Effector memory CD4-positive, alpha-beta T cell (primary cell): ENCODE measurements around the gene YIPF7.

Source experiments
- DNase-seq, 3 donors: peaks; one replicate each; pipeline ENCODE4 v3.0.0-alpha.2; 2020
- H3K27ac ChIP-seq: 2 replicates; pipeline ENCODE4 v1.7.0; 2013; ENCODE audit warnings: mild to moderate bottlenecking, low read length, moderate library complexity; ENCODE audit not compliant: insufficient read depth, poor library complexity, severe bottlenecking
- H3K27me3 ChIP-seq: replicated peaks from 2 replicates; pipeline ENCODE4 v1.7.0; 2013; ENCODE audit warnings: mild to moderate bottlenecking, low read length; ENCODE audit not compliant: insufficient read depth, control insufficient read depth, poor library complexity, severe bottlenecking
- H3K36me3 ChIP-seq: 2 replicates; pipeline ENCODE4 v1.7.0; 2013; ENCODE audit warnings: mild to moderate bottlenecking, low read length, moderate library complexity; ENCODE audit not compliant: control insufficient read depth, insufficient read depth
- H3K4me1 ChIP-seq: 2 replicates; pipeline ENCODE4 v1.7.0; 2013; ENCODE audit warnings: low read length, mild to moderate bottlenecking; ENCODE audit not compliant: control insufficient read depth, insufficient read depth, poor library complexity, severe bottlenecking
- H3K4me3 ChIP-seq: 2 replicates; pipeline ENCODE4 v1.7.0; 2013; ENCODE audit warnings: low read length, low read depth, mild to moderate bottlenecking; ENCODE audit not compliant: insufficient read depth, poor library complexity, severe bottlenecking
- H3K9me3 ChIP-seq: 2 replicates; pipeline ENCODE4 v1.7.0; 2013; ENCODE audit warnings: mild to moderate bottlenecking, low read length, moderate library complexity; ENCODE audit not compliant: control insufficient read depth
- total RNA-seq, 3 donors: gene quantifications; one replicate each; lab custom pipeline; 2026; lab: John Stamatoyannopoulos, UW

Gene YIPF7
- total RNA-seq = 0 to 0.35 (median 0.19) reads per million in 3 donors

DNA sequence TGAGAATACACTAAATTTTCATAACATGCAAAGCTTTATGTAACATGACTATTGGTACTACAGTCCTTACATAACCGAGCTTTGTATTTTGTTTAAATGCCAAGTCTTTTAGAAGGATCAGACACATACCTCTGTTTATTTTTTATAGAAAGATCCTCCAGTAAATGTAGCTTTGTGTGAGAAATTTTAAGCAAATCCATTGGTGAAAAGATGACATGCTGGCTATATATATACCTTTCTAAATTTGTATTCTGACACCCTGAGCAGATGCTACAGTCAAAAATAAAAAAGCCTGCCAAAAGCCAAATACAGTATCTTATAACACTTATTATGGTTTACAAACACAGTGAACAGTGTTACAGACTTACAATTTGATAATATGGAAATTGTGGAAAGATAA is at the start of gene YIPF7:
YIPF7 (minus strand) TSS at position 201 of the 400 bp plus-strand sequence. CDS start 1,525 bp downstream, outside the sequence.
- Histone ChIP-seq H3K4me1 (no peaks in the 10 kb centered on the region), H3K4me3 (no peak within 1 kb of the TSS)
- no peak for DNase-seq

DNA sequence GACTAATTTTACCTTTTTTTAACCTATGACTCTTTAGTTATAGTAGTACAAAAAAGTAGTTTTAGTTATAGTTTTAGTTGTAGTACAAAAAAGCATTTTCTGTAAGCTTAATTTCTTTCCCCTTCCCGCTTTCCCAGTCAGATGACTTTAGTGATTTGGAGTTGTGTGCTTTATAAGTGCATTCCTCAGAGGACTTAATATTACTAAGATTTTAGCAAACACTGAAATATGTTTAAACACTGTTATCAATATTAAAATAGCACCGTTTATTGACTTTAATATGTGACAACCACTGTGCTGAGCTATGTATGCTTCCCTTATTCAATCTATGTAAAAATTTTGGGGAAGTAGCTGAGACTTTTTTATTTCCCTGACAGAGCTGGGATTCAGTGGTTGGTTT is 49.6 kb upstream of the YIPF7 start:
- H3K4me1 ChIP-seq = no peaks in the 10 kb centered on the region
- H3K27ac ChIP-seq = no peak overlapping the region
- H3K27me3 ChIP-seq = no peaks in the 10 kb centered on the region
- H3K36me3 ChIP-seq = peaks cover 29% of the 10 kb centered on the region
- no peak for DNase-seq
- no peak overlapping the region for H3K4me3 ChIP-seq
- no peaks in the 10 kb centered on the region for H3K9me3 ChIP-seq

More for the DNA sequence above, at the start of gene YIPF7:
- Histone ChIP-seq H3K36me3 (no peaks in the 10 kb centered on the region), H3K9me3 (no peaks in the 10 kb centered on the region), H3K27me3 (no peaks in the 10 kb centered on the region), H3K27ac (no peak within 1 kb of the TSS)

DNA sequence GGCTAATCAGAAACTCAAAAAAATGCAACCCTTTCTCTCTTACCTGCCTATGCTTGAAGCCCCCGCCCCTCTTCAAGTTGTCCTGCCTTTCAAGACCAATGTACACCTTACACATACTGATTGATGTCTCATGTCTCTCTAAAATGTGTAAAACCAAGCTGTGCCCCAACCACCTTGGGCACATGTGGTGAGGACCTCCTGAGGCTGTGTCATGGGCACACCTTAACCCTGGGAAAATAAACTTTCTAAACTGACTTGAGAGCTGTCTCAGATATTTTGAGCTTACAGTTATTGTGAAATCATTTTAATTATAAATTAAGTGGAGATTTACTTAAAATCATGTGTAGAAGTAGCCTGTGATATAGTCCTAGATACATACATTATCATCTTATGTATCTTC is 49.0 kb upstream of the YIPF7 start:
- no peak for DNase-seq
- Histone ChIP-seq H3K27ac (no peak overlapping the region), H3K4me1 (no peaks in the 10 kb centered on the region), H3K27me3 (no peaks in the 10 kb centered on the region), H3K9me3 (no peaks in the 10 kb centered on the region), H3K4me3 (no peak overlapping the region), H3K36me3 (peaks cover 34% of the 10 kb centered on the region)

DNA sequence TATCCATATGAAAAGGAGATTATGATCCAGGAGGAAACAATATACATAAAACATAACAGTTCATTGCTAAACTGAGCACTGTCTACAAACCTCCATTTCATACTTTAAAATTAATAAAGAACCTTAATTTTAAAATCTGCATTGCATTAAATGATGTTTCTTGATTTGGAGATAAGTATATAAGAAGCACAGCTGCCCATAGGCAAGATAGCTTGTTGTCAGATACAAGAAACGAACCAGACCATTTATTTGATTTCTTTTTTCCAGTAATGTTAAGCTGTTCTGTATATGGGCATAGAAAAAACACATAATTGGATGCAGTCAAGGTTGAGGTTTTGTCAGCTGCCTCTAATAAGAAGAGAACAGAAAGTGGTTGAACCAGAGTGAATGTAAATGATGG is 33.2 kb upstream of the YIPF7 start:
- no peaks in the 10 kb centered on the region for H3K9me3 ChIP-seq
- H3K27ac ChIP-seq = no peak overlapping the region
- no peaks in the 10 kb centered on the region for H3K27me3 ChIP-seq
- H3K4me3 ChIP-seq = no peak overlapping the region
- H3K36me3 ChIP-seq = peaks cover 52% of the 10 kb centered on the region
- peaks cover under 1% of the 10 kb centered on the region for H3K4me1 ChIP-seq
- no peak for DNase-seq

DNA sequence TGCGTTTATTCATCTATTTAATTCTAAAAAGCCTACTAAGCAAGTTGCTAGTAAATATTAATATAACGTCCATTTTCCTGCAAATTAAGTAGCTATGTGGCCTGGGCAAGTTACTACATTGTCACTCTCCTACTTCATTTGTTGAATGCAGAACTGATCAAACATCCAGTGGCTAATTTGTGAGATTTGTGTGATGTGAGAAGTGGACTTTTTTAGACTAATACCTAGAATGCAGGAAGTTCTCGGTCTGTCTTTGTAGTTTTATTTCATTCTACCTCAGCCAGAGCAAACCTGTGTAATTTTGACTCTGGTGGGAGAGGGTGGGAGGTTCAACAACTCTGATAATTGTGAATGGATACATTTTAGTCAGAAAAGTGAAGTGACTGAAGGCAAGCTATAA is 27.6 kb upstream of the YIPF7 start:
- Histone ChIP-seq H3K27ac (peak overlapping the region; percentile 94), H3K36me3 (peaks cover 16% of the 10 kb centered on the region), H3K27me3 (no peaks in the 10 kb centered on the region), H3K4me1 (peaks cover 7% of the 10 kb centered on the region), H3K9me3 (no peaks in the 10 kb centered on the region), H3K4me3 (peak overlapping the region; percentile 89)
- DNase-seq = no peak

DNA sequence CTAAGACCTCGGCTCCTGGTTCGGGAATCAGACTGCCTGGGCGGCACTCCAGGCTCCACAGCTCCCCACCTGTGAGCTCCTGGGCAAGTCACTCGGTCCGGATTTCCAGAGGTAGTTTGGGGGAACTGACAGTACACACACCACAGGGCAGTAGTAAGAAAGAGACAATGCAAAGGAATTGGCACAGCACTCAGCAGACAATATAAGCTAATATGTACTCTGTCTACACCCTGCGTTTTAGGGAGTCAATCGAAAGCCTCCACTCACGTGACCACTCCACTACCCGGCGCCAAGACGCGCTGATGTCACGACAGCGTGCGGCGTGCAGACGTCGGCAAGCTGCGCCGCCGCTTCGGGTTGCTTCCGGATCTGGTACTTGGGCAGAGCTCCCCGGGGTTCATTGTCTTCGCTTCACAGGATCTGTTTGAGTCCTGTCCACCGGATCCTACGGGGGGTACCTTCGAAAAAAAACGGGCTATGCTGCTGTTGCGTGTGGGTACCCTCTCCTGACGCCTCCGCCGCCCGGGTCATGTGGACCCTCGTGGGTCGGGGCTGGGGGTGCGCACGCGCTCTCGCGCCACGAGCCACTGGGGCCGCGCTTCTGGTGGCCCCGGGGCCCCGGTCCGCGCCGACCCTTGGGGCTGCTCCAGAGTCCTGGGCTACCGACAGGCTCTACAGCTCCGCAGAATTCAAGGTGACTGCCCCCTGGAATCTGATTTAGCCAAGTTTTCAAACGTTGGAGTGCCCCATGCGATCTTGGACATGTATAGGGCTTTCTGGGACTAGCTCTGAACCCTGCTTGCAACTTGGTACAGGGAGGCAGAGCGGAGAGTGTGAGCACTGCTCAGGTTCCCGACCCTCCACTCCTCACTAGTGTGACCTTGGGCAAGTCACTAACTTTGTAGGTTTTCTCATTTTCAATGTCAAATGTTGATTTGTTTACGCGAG is 26.9 kb upstream of the YIPF7 start, which contains the start of gene GUF1:
GUF1 (plus strand) TSS at position 327 of the 948 bp plus-strand sequence; CDS start at position 530, 203 bp downstream.
- peaks cover 12% of the 10 kb centered on the region for H3K36me3 ChIP-seq
- H3K4me3 ChIP-seq = peak within 1 kb of the TSS; percentile 89
- H3K27me3 ChIP-seq = no peaks in the 10 kb centered on the region
- H3K9me3 ChIP-seq = no peaks in the 10 kb centered on the region
- peak within 1 kb of the TSS; percentile 94 for H3K27ac ChIP-seq
- H3K4me1 ChIP-seq = peaks cover 7% of the 10 kb centered on the region
- DNase-seq = peak; percentile 67 to 81 (median 78)

DNA sequence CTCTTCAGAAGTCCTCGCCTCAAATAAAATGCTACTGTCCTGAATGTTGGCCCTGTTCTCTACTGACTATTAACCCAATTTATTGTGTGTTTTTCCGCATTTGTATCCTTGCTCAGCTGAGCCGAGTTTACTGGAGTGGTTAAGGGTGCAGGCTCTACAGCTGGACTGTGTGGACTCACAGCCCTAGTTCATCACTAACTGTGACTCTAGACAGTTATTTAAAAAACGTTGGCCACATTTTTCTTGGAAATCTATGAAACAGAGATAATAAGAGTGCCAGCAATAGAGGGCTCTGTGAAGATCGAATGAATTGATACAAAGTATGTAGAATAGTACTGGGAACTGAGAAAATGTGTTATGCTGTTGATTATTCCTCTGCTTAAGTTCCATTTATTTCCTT is 23.9 kb upstream of the YIPF7 start:
- Histone ChIP-seq H3K27me3 (peaks cover 3% of the 10 kb centered on the region), H3K9me3 (no peaks in the 10 kb centered on the region), H3K4me1 (peaks cover 7% of the 10 kb centered on the region), H3K27ac (no peak overlapping the region), H3K4me3 (no peak overlapping the region), H3K36me3 (no peaks in the 10 kb centered on the region)
- DNase-seq = no peak

DNA sequence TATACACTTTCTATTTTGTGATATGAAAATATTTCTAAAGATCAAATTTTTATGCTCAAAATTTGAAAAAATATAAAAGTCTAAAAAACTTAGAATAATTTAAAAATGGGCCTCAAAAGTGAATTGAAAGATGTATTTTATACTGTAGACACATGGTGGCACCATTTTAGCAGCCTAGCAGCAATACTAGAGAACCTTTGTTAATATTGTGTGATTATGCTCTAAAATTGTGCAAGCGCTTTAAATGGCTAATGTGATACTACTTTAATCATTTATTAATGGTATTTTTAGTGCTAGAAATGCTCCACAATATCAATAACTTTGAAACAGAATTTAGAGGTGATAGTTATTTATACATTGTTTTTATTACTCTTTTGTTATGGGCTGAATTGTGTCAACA is 23.0 kb upstream of the YIPF7 start:
- no peak overlapping the region for H3K27ac ChIP-seq
- peaks cover 5% of the 10 kb centered on the region for H3K4me1 ChIP-seq
- no peaks in the 10 kb centered on the region for H3K36me3 ChIP-seq
- H3K4me3 ChIP-seq = no peak overlapping the region
- no peak for DNase-seq
- peaks cover 3% of the 10 kb centered on the region for H3K27me3 ChIP-seq
- H3K9me3 ChIP-seq = no peaks in the 10 kb centered on the region

DNA sequence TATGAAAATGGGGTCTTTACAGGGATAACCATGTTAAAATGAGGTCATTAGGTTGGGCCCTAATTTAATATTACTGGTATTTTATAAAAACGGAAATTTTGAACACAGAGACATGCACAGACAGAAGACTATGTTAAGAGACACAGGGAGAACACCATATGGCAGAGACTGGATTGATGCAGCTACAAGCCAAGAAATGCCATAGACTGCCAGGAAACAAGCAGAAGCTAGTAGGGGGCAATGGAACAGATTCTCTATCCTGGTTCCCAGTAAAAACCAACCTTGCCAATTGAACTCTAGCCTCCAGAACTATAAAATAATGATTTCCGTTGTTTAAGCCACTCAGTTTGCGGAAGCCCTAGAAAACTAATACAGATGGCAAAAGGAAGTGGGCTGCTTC is 20.2 kb upstream of the YIPF7 start:
- H3K27ac ChIP-seq = no peak overlapping the region
- DNase-seq = no peak
- H3K36me3 ChIP-seq = no peaks in the 10 kb centered on the region
- H3K4me1 ChIP-seq = no peaks in the 10 kb centered on the region
- H3K4me3 ChIP-seq = no peak overlapping the region
- peaks cover 3% of the 10 kb centered on the region for H3K27me3 ChIP-seq
- H3K9me3 ChIP-seq = no peaks in the 10 kb centered on the region

DNA sequence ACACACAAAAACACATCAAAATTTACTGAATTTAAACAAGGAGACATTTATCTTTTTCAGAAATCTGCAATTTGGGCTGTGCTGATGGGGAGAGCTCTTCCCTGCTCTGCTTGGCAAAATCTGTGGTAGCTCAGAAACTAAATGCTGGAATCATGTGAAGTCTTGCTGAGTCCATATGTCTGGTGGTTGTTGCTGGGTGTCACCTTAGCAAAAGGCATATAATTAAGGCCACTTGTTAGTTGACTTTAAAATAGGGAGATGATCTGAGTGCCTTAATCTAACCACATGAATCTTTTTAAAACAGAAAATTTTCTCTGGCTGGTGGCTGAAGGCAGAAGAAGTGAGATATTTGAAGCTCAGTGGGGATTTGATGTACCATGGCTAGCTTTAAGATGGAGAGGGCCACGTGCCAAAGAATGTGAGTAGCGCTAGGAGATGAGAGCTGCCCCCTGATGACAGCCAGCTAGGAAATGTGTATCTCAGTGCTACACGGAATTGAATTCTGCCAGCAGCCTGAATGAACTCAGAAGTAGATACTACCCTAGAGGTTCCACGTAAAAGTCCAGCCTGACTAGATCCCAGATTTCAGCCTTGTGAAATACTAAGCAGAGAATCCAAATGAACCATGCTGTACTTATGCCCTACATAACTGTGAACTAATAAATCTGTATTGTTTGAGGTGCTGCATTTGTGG is 19.2 kb upstream of the YIPF7 start:
- no peak for DNase-seq
- H3K27me3 ChIP-seq = peaks cover 3% of the 10 kb centered on the region

More for the DNA sequence above, 19.2 kb upstream of the YIPF7 start:
- Histone ChIP-seq H3K4me3 (no peak overlapping the region), H3K4me1 (no peaks in the 10 kb centered on the region), H3K36me3 (no peaks in the 10 kb centered on the region), H3K27ac (no peak overlapping the region), H3K9me3 (no peaks in the 10 kb centered on the region)
